HL-60 (cell line): ENCODE data around the gene ASPSCR1.

ENCODE experiments used
- DNase-seq, 2 experiments: peaks; one replicate each; pipeline ENCODE4 v3.0.0-alpha.2; 2010 to 2020; ENCODE audit warnings: low read depth in 1 of 2, low spot score in 1 of 2
- H3K27ac ChIP-seq: fragments of 250-450 bp; sonication (Bioruptor Pico); replicated peaks from 2 replicates; pipeline ENCODE4 v1.5.1; 2020; ENCODE audit warnings: mild to moderate bottlenecking, moderate library complexity
- H3K27me3 ChIP-seq: fragments of 250-450 bp; sonication (Bioruptor Pico); 2 replicates; pipeline ENCODE4 v1.5.1; 2021; ENCODE audit warnings: mild to moderate bottlenecking, moderate library complexity; ENCODE audit not compliant: insufficient read depth, poor library complexity, severe bottlenecking
- H3K4me3 ChIP-seq: replicated peaks from 2 replicates; pipeline ENCODE4 v1.5.1; 2011; ENCODE audit warnings: mild to moderate bottlenecking, control low read depth, low read length; ENCODE audit not compliant: insufficient read depth
- GABPA ChIP-seq: IDR thresholded peaks from 2 replicates; pipeline ENCODE4 v1.6.1; 2012; ENCODE audit warnings: low read depth
- POLR2AphosphoS5 ChIP-seq: IDR thresholded peaks from 2 replicates; pipeline ENCODE4 v1.6.1; 2012; ENCODE audit warnings: low read depth
- SPI1 ChIP-seq: IDR thresholded peaks from 2 replicates; pipeline ENCODE4 v1.6.1; 2012; ENCODE audit warnings: low read depth, mild to moderate bottlenecking, borderline replicate concordance
- TF ChIP-seq, protein P1 (sequence below): IDR thresholded peaks from one replicate; pipeline ENCODE4 v1.5.1; 2011; ENCODE audit warnings: low read length, control low read depth, inconsistent platforms; ENCODE audit not compliant: insufficient read depth
- TF ChIP-seq, protein P2 (sequence below): IDR thresholded peaks from 2 replicates; pipeline ENCODE4 v1.6.1; 2012; ENCODE audit warnings: low read depth; ENCODE audit not compliant: insufficient replicate concordance

ASPSCR1 gene

DNA sequence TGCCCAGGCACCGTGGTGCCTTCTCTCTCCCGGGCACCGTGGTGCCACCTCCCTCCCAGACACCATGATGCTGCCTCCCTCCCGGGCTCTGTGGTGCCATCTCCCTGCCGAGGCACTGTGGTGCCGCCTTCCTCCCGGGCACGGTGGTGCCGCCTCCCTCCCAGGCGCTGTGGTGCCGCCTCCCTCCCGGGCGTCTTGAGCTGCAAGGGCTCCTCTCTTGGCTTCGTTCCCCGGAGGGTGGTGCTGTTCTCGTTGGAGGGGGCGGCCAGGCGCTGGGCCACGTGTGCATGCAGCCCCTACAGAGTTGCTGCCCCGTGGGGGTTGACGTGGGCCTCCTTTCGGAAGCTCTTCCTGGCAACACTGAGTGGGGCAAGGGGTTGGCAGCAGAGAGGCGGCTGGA, 37.0 kb downstream of the ASPSCR1 start:
- DNase-seq: no peak
- H3K27ac ChIP-seq: no peak overlapping the region
- no peak for TF ChIP-seq POLR2AphosphoS5
- TF ChIP-seq, protein P1, sequence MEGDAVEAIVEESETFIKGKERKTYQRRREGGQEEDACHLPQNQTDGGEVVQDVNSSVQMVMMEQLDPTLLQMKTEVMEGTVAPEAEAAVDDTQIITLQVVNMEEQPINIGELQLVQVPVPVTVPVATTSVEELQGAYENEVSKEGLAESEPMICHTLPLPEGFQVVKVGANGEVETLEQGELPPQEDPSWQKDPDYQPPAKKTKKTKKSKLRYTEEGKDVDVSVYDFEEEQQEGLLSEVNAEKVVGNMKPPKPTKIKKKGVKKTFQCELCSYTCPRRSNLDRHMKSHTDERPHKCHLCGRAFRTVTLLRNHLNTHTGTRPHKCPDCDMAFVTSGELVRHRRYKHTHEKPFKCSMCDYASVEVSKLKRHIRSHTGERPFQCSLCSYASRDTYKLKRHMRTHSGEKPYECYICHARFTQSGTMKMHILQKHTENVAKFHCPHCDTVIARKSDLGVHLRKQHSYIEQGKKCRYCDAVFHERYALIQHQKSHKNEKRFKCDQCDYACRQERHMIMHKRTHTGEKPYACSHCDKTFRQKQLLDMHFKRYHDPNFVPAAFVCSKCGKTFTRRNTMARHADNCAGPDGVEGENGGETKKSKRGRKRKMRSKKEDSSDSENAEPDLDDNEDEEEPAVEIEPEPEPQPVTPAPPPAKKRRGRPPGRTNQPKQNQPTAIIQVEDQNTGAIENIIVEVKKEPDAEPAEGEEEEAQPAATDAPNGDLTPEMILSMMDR: no peak
- TF ChIP-seq GABPA: no peak
- TF ChIP-seq, protein P2, sequence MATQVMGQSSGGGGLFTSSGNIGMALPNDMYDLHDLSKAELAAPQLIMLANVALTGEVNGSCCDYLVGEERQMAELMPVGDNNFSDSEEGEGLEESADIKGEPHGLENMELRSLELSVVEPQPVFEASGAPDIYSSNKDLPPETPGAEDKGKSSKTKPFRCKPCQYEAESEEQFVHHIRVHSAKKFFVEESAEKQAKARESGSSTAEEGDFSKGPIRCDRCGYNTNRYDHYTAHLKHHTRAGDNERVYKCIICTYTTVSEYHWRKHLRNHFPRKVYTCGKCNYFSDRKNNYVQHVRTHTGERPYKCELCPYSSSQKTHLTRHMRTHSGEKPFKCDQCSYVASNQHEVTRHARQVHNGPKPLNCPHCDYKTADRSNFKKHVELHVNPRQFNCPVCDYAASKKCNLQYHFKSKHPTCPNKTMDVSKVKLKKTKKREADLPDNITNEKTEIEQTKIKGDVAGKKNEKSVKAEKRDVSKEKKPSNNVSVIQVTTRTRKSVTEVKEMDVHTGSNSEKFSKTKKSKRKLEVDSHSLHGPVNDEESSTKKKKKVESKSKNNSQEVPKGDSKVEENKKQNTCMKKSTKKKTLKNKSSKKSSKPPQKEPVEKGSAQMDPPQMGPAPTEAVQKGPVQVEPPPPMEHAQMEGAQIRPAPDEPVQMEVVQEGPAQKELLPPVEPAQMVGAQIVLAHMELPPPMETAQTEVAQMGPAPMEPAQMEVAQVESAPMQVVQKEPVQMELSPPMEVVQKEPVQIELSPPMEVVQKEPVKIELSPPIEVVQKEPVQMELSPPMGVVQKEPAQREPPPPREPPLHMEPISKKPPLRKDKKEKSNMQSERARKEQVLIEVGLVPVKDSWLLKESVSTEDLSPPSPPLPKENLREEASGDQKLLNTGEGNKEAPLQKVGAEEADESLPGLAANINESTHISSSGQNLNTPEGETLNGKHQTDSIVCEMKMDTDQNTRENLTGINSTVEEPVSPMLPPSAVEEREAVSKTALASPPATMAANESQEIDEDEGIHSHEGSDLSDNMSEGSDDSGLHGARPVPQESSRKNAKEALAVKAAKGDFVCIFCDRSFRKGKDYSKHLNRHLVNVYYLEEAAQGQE: no peak
- no peak for TF ChIP-seq SPI1
- no peaks in the 10 kb centered on the region for H3K27me3 ChIP-seq
- H3K4me3 ChIP-seq: no peak overlapping the region

DNA sequence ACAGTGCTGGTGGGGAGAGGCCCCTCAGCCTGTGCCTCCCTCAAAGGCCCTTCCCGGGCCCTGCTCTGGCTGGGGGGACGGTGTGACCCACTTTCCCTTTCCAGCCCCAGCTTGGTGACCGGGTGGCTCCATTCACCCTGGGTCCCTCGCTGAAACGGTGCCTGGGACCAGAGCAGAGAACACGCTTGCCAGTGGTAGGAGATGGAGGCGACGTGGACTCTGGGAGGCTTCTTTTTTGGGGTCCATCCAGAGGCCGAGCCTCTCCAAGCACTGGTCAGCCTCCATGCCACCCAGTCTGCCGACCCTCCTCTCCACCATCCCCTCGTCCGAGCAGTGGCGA, 37.5 kb downstream of the ASPSCR1 start:
- no peak overlapping the region for H3K27ac ChIP-seq
- H3K27me3 ChIP-seq: no peaks in the 10 kb centered on the region
- no peak overlapping the region for H3K4me3 ChIP-seq
- DNase-seq: no peak
- TF ChIP-seq, protein P1: no peak
- TF ChIP-seq SPI1: no peak
- no peak for TF ChIP-seq GABPA
- TF ChIP-seq, protein P2: no peak
- no peak for TF ChIP-seq POLR2AphosphoS5

DNA sequence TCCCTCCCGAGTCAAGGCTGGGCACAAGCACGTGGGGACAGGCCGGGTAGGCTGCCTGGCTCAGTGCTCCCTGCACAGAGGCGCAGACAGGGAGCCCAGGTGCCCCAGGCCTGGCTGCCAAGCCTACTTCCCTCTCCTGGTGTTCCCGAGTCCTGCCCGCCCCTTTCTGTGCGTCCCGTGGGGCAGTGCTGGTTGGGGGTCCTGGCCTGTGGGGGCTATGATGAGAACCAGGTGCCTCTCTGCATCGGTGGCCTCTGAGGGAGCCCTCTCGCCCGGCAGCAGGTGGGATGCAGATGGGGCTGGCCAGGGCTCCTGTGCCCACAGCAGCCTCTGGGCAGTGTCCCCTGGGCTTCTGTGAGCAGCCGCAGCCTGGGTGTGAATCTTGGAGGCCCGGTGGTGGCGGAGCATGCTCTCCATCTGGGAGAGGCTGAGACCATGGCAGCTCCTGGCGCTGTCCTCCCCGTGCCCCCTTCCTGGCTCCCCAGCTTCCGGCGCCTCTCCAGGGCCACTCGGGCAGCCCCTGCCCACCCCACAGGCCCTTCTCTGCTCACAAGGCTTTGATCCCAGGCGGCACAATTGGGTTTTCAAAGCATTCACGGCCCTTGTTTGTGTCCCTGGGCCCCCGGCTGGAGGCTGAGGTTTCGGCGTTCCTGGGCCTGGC, 38.0 kb downstream of the ASPSCR1 start:
- Histone ChIP-seq H3K4me3 (no peak overlapping the region), H3K27me3 (no peaks in the 10 kb centered on the region), H3K27ac (no peak overlapping the region)
- DNase-seq: no peak
- TF ChIP-seq, protein P1: no peak
- TF ChIP-seq, protein P2: no peak
- TF ChIP-seq SPI1 (no peak), POLR2AphosphoS5 (no peak), GABPA (no peak)
